Mesenchymal stem cell (in vitro differentiated cells and primary cell): ENCODE measurements around the gene ANKH.

Experiments
- DNase-seq: peaks from one replicate; pipeline ENCODE4 v3.0.0-alpha.2; 2013
- H2AFZ ChIP-seq: one replicate; pipeline ENCODE4 v1.6.1; 2013; ENCODE audit warnings: low read depth, mild to moderate bottlenecking, control low read depth, inconsistent platforms, low read length, moderate library complexity
- H2AK5ac ChIP-seq: 2 replicates; pipeline ENCODE4 v1.6.1; 2013; ENCODE audit warnings: low read length, moderate library complexity, mild to moderate bottlenecking, inconsistent platforms; ENCODE audit not compliant: severe bottlenecking
- H2BK120ac ChIP-seq: one replicate; pipeline ENCODE4 v1.6.1; 2013; ENCODE audit warnings: low read depth, mild to moderate bottlenecking, inconsistent platforms, low read length, moderate library complexity
- H2BK12ac ChIP-seq, 2 experiments: one replicate each; pipeline ENCODE4 v1.6.1; 2013; ENCODE audit warnings: inconsistent platforms in 2 of 2, low read length in 2 of 2, mild to moderate bottlenecking in 2 of 2, moderate library complexity in 2 of 2, control low read depth in 1 of 2
- H2BK15ac ChIP-seq: one replicate; pipeline ENCODE4 v1.6.1; 2013; ENCODE audit warnings: mild to moderate bottlenecking, low read depth, inconsistent platforms; ENCODE audit not compliant: poor library complexity, severe bottlenecking
- H2BK5ac ChIP-seq: 2 replicates; pipeline ENCODE4 v1.6.1; 2013; ENCODE audit warnings: low read depth, mild to moderate bottlenecking, low read length, control low read depth, inconsistent platforms; ENCODE audit not compliant: poor library complexity, severe bottlenecking
- H3K14ac ChIP-seq, 2 experiments: one replicate each; pipeline ENCODE4 v1.6.1; 2013; ENCODE audit warnings: inconsistent platforms in 2 of 2, low read length in 2 of 2, control low read depth in 1 of 2, mild to moderate bottlenecking in 1 of 2, moderate library complexity in 1 of 2
- H3K18ac ChIP-seq, 2 experiments: one replicate each; pipeline ENCODE4 v1.6.1; 2013; ENCODE audit warnings: inconsistent platforms in 2 of 2, low read length in 2 of 2, control low read depth in 1 of 2, low read depth in 1 of 2, mild to moderate bottlenecking in 1 of 2
- H3K23ac ChIP-seq, 2 experiments: one replicate each; pipeline ENCODE4 v1.6.1; 2013; ENCODE audit warnings: inconsistent platforms in 2 of 2, low read length in 2 of 2, mild to moderate bottlenecking in 2 of 2, moderate library complexity in 2 of 2, control low read depth in 1 of 2
- H3K27ac ChIP-seq: 2 replicates; pipeline ENCODE4 v1.5.1; 2013; ENCODE audit warnings: mild to moderate bottlenecking, moderate library complexity, low read length, control low read depth, inconsistent platforms; ENCODE audit not compliant: poor library complexity, severe bottlenecking
- H3K27me3 ChIP-seq, 2 experiments: 2 replicates each; pipeline versions ENCODE4 v1.6.1 to v1.7.0; 2013; ENCODE audit warnings: low read length in 2 of 2, mild to moderate bottlenecking in 2 of 2, moderate library complexity in 2 of 2, control low read depth in 1 of 2, inconsistent platforms in 1 of 2; ENCODE audit not compliant: control insufficient read depth in 1 of 2, insufficient read depth in 1 of 2
- H3K36me3 ChIP-seq, 2 experiments: 2 replicates each; pipeline versions ENCODE4 v1.6.1 to v1.7.0; 2013; ENCODE audit warnings: low read length in 2 of 2, control low read depth in 1 of 2, inconsistent platforms in 1 of 2, low read depth in 1 of 2, mild to moderate bottlenecking in 1 of 2; ENCODE audit not compliant: insufficient read depth in 2 of 2, control insufficient read depth in 1 of 2
- H3K4ac ChIP-seq, 2 experiments: one replicate each; pipeline ENCODE4 v1.6.1; 2013; ENCODE audit warnings: inconsistent platforms in 2 of 2, low read length in 2 of 2, mild to moderate bottlenecking in 2 of 2, moderate library complexity in 2 of 2, control low read depth in 1 of 2, low read depth in 1 of 2
- H3K4me1 ChIP-seq: 2 replicates; pipeline ENCODE4 v1.6.1; 2013; ENCODE audit warnings: low read depth, low read length, control low read depth; ENCODE audit not compliant: control insufficient read depth, insufficient read depth
- H3K4me2 ChIP-seq: 2 replicates; pipeline ENCODE4 v1.6.1; 2013; ENCODE audit warnings: low read length, mild to moderate bottlenecking, inconsistent platforms; ENCODE audit not compliant: poor library complexity, severe bottlenecking
- H3K4me3 ChIP-seq, 2 experiments: 2 replicates each; pipeline versions ENCODE4 v1.5.1 to v1.7.0; 2013; ENCODE audit warnings: low read length in 2 of 2, mild to moderate bottlenecking in 2 of 2, control low read depth in 1 of 2, low read depth in 1 of 2; ENCODE audit not compliant: insufficient read depth in 1 of 2
- H3K79me1 ChIP-seq: replicated peaks from 2 replicates; pipeline ENCODE4 v1.6.1; 2013; ENCODE audit warnings: mild to moderate bottlenecking, control low read depth, low read length, inconsistent platforms; ENCODE audit not compliant: poor library complexity, severe bottlenecking
- H3K9ac ChIP-seq: 2 replicates; pipeline ENCODE4 v1.7.0; 2013; ENCODE audit warnings: mild to moderate bottlenecking, low read length, moderate library complexity
- H3K9me3 ChIP-seq: 2 replicates; pipeline ENCODE4 v1.7.0; 2013; ENCODE audit warnings: mild to moderate bottlenecking, low read length; ENCODE audit not compliant: control insufficient read depth
- H4K8ac ChIP-seq: one replicate; pipeline ENCODE4 v1.6.1; 2013; ENCODE audit warnings: inconsistent platforms, mild to moderate bottlenecking, low read length, moderate library complexity
- H4K91ac ChIP-seq: one replicate; pipeline ENCODE4 v1.6.1; 2013; ENCODE audit warnings: mild to moderate bottlenecking, low read length, inconsistent platforms
- WGBS: methylation state at CpG from one replicate; pipeline ENCODE4 v1.1.7; 2013; ENCODE audit warnings: mixed read lengths; 5-methylcytosine and 5-hydroxymethylcytosine counted together

ANKH gene

DNA sequence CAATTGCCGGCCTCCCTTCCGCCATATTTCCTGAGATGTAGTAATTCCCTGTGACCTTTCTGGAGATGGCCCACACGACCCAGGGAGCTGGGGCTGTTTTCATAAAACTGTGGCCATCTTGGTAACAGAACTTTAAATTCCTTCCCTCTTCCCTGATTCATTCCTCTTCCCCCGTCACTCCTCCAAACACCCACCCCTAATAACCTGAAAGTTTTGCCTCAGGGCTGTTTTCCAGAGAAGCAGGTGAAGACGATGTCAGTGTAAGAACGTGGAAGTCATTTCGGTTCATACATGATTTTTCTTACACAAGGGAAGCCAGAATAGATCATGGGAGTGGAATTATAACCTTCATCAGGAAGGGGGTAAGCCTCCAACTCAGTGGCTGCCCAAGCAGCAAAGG lies 40.6 kb upstream of the ANKH start:
- H4K8ac ChIP-seq, result no peak overlapping the region
- H3K23ac ChIP-seq, result no peak overlapping the region
- no peaks in the 10 kb centered on the region for H3K79me1 ChIP-seq
- H3K4me2 ChIP-seq, result no peak overlapping the region
- no peak overlapping the region for H4K91ac ChIP-seq
- 93% methylated on average over 7 of the region's 7 CpGs for WGBS
- H3K4me1 ChIP-seq, result peaks cover 5% of the 10 kb centered on the region
- no peak overlapping the region for H2BK12ac ChIP-seq
- H3K36me3 ChIP-seq, result no peaks in the 10 kb centered on the region
- H3K27me3 ChIP-seq, result no peaks in the 10 kb centered on the region
- H3K27ac ChIP-seq, result no peak overlapping the region
- no peak overlapping the region for H2BK5ac ChIP-seq
- no peak overlapping the region for H3K9ac ChIP-seq
- H3K18ac ChIP-seq, result no peak overlapping the region
- no peak overlapping the region for H2AK5ac ChIP-seq
- H3K4me3 ChIP-seq, result no peak overlapping the region
- no peak overlapping the region for H2BK15ac ChIP-seq
- no peak overlapping the region for H2BK120ac ChIP-seq
- DNase-seq, result no peak
- no peak overlapping the region for H2AFZ ChIP-seq
- H3K9me3 ChIP-seq, result no peaks in the 10 kb centered on the region
- H3K4ac ChIP-seq, result no peak overlapping the region
- no peak overlapping the region for H3K14ac ChIP-seq

DNA sequence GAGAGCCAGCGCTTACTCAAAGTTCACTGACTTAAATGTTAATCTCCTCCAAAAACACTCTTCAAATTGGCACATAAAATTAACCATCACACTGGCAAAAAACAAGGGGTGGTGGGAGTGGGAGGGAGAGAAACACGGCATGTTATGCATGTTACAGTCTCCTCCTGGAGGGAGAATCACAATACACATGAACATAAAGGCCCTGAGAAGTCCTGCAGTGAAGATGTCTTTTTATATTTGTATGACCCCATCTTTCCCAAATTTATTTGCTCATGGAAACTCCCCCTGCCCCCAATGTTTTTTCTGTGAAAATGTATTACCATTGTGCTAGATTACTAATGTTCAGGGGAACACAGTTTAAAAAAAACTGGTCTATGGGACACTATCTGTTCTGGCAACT lies 37.8 kb upstream of the ANKH start:
- no CpG with 5 or more reads among the region's 2 CpGs for WGBS

DNA sequence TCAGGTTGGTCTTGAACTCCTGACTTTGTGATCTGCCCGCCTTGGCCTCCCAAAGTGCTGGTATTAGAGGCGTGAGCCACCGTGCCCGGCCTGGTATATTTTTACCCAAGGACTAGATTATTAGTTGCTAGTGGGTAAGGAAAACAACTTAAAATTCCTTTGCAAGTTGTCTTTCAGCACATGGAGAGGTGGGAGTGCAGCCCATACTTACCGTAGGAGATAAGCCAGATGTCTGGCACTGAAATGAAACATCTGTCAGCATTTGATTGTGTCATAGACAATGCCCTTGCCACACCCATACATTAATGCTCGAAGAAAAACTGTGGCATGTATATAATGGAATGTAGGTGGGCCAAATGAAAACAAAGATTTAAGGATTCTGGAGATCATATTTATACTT lies 36.6 kb upstream of the ANKH start:
- H3K27ac ChIP-seq, result no peak overlapping the region
- H2BK120ac ChIP-seq, result no peak overlapping the region
- no peak overlapping the region for H2AK5ac ChIP-seq
- H3K27me3 ChIP-seq, result no peaks in the 10 kb centered on the region
- H3K18ac ChIP-seq, result no peak overlapping the region
- WGBS, result 82% methylated on average over 6 of the region's 6 CpGs
- H3K23ac ChIP-seq, result no peak overlapping the region
- H4K8ac ChIP-seq, result no peak overlapping the region
- no peak overlapping the region for H3K14ac ChIP-seq
- no peak overlapping the region for H2BK12ac ChIP-seq
- H3K36me3 ChIP-seq, result no peaks in the 10 kb centered on the region
- no peaks in the 10 kb centered on the region for H3K79me1 ChIP-seq
- H3K4me1 ChIP-seq, result no peaks in the 10 kb centered on the region
- no peak overlapping the region for H3K4me2 ChIP-seq
- DNase-seq, result no peak
- no peak overlapping the region for H2BK15ac ChIP-seq
- H2BK5ac ChIP-seq, result no peak overlapping the region
- H3K9ac ChIP-seq, result no peak overlapping the region
- no peaks in the 10 kb centered on the region for H3K9me3 ChIP-seq
- no peak overlapping the region for H4K91ac ChIP-seq
- H3K4ac ChIP-seq, result no peak overlapping the region
- H3K4me3 ChIP-seq, result no peak overlapping the region
- H2AFZ ChIP-seq, result no peak overlapping the region

More for the DNA sequence above, 37.8 kb upstream of the ANKH start:
- no peak overlapping the region for H3K23ac ChIP-seq
- no peak overlapping the region for H3K27ac ChIP-seq
- H2AK5ac ChIP-seq, result no peak overlapping the region
- no peaks in the 10 kb centered on the region for H3K79me1 ChIP-seq
- H3K4me2 ChIP-seq, result no peak overlapping the region
- H3K9ac ChIP-seq, result no peak overlapping the region
- H2BK15ac ChIP-seq, result no peak overlapping the region
- H3K4me3 ChIP-seq, result no peak overlapping the region
- H2BK12ac ChIP-seq, result no peak overlapping the region
- no peak overlapping the region for H4K91ac ChIP-seq
- H3K4ac ChIP-seq, result no peak overlapping the region
- H3K14ac ChIP-seq, result no peak overlapping the region
- H4K8ac ChIP-seq, result no peak overlapping the region
- no peaks in the 10 kb centered on the region for H3K36me3 ChIP-seq
- H3K18ac ChIP-seq, result no peak overlapping the region
- no peak overlapping the region for H2BK5ac ChIP-seq
- H3K4me1 ChIP-seq, result no peaks in the 10 kb centered on the region
- H2AFZ ChIP-seq, result no peak overlapping the region
- H3K27me3 ChIP-seq, result no peaks in the 10 kb centered on the region
- DNase-seq, result no peak
- H2BK120ac ChIP-seq, result no peak overlapping the region
- H3K9me3 ChIP-seq, result no peaks in the 10 kb centered on the region

DNA sequence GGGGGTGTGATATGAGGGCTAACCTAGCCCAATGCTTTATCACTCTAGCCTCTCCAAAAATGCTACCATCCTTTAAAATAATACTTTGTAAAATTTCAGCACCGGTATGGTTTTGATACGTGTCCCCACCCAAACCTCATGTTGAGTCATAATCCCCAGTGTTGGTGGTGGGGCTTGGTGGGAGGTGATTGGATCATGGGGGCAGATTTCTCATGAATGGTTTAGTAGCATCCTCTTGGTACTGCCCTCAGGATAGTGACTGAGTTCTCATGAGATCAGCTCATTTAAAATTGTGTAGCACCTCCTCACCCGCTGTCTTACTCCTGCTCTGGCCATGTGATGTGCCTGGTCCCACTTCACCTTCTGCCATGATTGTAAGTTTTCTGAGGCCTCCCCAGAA lies 35.0 kb upstream of the ANKH start:
- Histone ChIP-seq H3K18ac (no peak overlapping the region), H3K79me1 (no peaks in the 10 kb centered on the region), H3K27ac (no peak overlapping the region), H2BK5ac (no peak overlapping the region), H2AK5ac (no peak overlapping the region), H3K14ac (no peak overlapping the region), H4K8ac (no peak overlapping the region), H3K36me3 (no peaks in the 10 kb centered on the region), H3K9me3 (no peaks in the 10 kb centered on the region), H2BK12ac (no peak overlapping the region), H3K4me2 (no peak overlapping the region), H3K4me1 (no peaks in the 10 kb centered on the region), H2BK120ac (no peak overlapping the region), H3K27me3 (no peaks in the 10 kb centered on the region), H3K23ac (no peak overlapping the region), H2AFZ (no peak overlapping the region), H3K9ac (no peak overlapping the region), H2BK15ac (no peak overlapping the region), H4K91ac (no peak overlapping the region), H3K4ac (no peak overlapping the region), H3K4me3 (no peak overlapping the region)
- DNase-seq, result no peak
- WGBS, result over 99% methylated on average over 3 of the region's 3 CpGs
